HG03354 (cell line): ENCODE data around the gene GAL3ST3.
A peak's percentile ranks its signal among the peaks of the same experiment; 100 is the strongest.
"Not testable (repeated sequence)": the region's sequence is repeated elsewhere in the genome, so short reads cannot be mapped to it uniquely, and the experiment has no call there.

Experiments used
- ATAC-seq: cut with Tn5 transposase; IDR thresholded peaks from one replicate; pipeline ENCODE4 v1.9.1; 2021; ENCODE audit warnings: mild to moderate bottlenecking; ENCODE audit not compliant: unreplicated experiment, poor library complexity, severe bottlenecking

The GAL3ST3 gene

DNA sequence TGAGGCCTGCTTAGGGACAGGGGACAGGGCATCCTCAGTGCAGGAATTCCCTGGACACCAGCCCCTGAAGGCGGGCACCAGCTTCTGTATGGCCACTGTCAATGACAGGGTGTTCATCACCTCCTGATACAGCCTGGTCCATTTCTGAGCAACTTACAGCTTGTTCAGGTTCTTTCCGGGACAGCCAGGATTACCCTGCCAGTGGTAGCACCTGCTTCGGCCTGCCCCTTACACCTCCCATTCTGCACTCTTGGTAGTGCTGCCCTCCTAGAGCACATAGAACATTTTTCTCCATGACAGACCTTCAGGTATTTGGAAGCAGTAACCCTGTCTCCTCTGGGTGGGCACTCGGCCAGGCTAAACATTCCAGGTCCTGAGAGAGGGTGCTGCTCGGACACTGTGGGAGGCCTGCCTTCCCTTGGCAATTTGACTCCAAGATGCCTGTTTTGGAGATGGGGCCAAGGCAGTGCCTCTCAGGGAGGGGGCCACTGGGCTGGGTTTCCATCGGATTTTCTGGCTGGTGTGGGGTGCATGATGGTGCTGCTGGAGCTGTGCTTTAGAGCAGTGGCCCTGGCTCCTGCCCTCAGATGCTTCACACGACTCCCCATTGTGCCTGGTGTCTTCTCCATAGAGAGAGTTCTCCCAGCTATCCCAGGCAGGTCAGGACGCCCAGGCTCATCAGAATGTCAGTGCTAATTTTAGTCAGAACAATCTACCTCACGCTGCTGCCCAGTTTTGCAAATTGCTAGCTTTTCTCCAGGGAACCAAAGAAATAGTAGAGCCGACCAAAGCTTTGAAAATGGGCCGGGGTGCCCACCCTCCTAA, 1.2 kb downstream of the GAL3ST3 start:
- ATAC-seq, result no peak

GRCh38 chr11:66046901-66047300, 2.1 kb downstream of the GAL3ST3 start:
- no peak for ATAC-seq

- peak; percentile 74 for ATAC-seq
Observed at GRCh38 chr11:66045177-66045639, 3.8 kb downstream of the GAL3ST3 start.

DNA sequence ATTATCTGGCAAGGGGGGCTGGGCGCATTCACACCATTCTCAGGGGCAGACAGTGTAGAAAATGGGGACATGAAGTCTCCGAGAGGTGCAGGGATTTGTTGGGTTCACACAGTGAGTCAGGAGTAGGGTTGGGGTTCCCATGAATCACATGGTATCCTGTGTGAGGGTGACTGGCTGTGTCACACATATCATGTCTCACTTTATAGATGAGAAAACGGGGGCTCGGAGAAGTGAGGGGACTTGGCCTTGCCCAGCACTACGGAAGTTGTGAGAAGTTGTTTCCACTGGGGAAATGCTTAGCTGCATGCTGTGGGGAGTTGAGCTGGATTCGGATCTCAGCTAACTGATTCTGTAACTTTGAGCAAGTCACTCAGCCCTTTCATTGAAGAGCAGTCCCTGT, 4.2 kb downstream of the GAL3ST3 start:
- ATAC-seq, result no peak

- ATAC-seq, result no peak
Observed at GRCh38 chr11:66042996-66043906, 5.7 kb downstream of the GAL3ST3 start.

DNA sequence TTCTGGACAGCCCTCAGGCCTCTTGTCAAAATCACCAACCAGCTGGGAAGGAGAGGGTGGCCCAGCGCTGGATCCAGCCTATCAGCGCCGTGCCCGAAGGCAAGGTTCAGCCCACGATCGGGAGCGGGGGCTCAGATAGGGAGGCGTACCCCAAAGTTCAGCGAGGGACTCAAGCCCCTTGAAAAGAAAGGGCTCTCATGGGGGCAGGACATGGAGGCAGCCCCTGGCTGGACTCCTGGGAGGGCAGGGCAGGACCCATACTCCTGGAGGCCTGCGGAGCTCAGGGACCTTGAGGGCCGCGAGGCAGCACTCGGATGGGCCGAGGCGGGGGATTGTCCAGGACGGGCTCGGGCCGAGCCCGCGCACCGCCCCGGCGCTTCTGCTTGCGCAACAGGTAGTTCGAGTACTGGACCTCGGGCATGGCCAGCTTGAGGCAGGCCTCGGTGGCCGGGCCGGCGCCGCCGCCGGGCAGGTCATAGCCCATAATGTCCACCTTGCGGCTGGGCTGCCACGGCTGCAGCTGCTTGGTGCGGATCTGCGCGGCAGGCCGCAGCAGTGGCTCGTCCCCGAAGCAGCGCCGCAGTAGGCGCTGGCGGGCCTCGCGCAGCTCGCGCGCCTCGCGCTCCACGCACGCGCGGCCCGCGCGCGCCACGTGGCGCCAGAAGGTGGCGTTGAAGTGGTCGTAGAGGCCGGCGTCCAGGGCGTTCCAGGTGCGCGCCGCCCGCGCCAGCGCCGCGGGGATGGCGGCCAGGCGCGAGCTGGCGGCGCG, 6.5 kb downstream of the GAL3ST3 start:
- no peak for ATAC-seq

GRCh38 chr11:66039765-66040164, 9.2 kb downstream of the GAL3ST3 start:
- no peak for ATAC-seq

DNA sequence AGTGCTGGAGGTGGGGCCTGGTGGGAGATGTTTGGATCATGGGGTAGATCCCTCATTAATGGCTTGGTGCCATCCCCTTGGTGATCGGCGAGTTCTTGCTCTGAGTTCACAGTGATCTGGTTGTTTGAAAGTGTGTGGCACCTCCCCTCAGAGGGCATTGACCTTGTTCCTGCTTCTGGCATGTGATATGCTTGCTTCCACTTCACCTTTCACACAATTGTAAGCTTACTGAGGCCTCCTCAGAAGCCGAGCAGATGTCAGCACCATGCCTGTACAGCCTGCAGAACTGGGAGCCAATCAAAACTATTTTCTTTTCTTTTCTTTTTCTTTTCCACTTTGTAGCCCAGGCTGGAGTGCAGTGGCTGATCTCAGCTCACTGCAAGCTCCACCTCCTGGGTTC, 11.6 kb downstream of the GAL3ST3 start:
- ATAC-seq, result no peak

DNA sequence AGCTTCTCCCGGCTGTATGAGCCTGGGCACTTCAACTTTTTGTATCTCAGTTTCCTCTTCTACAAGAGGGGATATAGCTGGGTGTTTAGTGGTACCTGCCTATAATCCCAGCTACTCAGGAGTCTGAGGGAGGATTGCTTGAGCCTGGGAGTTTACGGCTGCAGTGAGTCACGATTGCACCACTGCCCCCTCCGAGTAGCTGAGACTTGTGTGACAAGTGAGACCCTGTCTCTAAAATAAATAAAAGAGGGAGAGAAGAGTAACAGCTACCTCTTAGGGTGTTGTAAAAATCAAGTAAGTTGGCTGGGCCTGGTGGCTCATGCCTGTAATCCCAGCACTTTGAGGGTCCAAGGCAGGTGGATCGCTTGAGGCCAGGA, 12.6 kb downstream of the GAL3ST3 start:
- no peak for ATAC-seq

- no peak for ATAC-seq
Observed at GRCh38 chr11:66035653-66036333, 13.2 kb downstream of the GAL3ST3 start.

DNA sequence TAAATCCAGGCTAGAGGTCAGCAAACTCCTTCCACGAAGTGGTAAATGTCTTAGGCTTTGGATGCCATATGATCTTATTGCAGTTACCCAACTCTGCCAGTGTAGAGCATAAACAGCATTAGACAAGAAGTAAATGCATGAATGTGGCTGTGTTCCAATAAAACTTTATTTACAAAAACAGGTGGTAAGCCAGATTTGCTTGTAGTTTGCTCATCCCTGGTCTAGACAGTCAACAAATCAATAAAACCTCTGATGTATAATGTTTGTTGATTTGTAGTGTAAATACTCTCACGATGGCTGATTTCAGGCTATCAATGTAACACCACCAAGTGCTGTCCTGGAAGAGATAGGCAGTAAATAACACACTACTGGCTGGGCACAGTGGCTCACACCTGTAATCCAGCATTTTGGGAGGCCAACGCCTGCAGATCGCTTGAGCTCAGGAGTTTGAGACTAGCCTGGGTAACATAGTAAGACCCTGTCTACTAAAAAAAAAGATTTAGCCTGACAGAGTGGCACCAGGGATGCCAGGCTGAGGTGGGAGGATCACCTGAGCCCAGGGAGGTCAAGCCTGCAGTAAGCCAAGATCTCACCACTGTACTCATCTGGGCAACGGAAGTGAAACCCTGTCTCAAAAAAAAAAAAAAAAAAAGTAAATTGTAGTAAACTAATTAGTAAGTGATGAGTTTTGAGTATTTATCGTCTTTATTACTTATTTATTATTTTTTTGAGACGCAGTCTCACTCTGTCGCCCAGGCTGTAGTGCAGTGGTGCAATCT, 15.8 kb downstream of the GAL3ST3 start:
- ATAC-seq, result no peak

DNA sequence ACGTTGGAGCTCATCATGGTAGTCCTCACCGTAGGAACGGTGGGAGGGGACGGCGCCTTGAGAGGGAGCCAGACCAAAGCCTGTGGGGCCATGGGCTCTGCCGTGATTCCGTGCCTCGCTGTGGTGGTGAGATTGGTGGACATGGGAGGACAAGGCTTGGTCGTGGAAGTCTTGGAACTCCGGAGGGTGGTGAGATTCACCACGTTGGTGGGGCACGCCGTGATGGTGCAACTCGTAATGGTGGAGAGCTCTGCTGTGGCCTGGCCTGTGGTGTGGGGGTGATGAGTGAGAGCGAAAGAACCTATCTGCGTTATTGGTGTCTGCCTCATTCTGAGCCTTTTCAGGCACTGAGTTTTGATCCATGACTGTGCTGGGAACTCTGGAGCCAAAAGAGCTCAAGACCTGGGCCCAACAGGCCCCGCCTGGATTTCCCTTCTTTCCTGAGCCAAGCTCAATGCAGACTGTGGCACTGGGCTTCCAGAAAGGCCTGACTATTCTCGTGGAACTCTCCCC, 22.9 kb downstream of the GAL3ST3 start, which contains the start of gene CATSPER1:
Gene CATSPER1, minus strand, starts transcription at position 463 of the 513 bp plus-strand sequence. Its CDS starts 100 bp downstream, at position 363.
- no peak for ATAC-seq

DNA sequence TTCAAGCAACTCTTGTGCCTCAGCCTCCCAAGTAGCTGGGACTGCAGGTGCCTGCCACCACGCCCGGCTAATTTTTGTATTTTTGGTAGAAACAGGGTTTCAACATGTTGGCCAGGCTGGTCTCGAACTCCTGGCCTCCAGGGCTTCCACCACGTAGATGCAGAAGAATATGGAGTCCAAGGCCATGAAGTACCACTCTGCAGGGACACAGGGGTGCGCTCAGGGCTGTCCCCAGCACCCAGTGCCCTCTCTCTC, 25.8 kb downstream of the GAL3ST3 start:
- not testable (repeated sequence) for ATAC-seq

DNA sequence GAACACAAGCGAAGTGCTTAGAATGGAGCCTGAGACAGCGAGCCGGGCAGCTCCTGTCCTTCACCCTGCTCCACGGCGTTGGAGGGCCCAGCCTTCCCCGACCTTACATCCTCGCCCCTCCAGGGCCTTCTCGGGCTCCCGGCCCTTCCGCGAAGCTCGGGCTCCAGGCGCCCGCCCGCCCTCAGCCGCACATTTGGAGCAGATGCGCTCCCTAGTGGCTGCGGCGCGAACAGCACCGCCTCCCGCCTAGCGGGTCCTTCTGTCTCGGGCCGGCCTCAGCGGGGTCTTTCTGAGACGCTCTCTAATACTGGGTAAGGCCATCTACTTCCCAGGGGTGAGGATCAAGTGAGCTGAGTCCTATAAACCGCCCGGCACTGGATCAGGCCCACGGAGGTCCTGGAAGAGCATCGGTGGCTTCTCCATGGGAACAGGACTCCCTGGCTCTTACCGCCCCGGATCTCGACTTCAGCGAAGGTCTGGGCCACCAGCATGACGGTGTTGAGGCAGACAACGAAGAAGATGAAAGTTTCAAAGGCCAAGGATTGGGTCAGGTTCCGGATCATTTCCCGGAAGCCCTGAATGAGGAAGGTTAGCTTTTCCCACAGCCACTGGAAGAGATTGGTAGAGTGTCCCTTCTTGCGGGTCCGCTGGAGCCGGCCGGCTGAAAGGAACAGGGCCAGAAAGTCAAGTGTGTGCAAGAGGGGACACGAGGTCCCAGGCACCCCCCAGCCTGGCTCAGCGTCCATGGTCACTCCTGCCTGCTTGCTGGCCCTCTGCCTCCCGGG, 26.4 kb downstream of the GAL3ST3 start:
- peak; percentile 51 for ATAC-seq

GRCh38 chr11:66020618-66021357, 28.2 kb downstream of the GAL3ST3 start:
- no peak for ATAC-seq

DNA sequence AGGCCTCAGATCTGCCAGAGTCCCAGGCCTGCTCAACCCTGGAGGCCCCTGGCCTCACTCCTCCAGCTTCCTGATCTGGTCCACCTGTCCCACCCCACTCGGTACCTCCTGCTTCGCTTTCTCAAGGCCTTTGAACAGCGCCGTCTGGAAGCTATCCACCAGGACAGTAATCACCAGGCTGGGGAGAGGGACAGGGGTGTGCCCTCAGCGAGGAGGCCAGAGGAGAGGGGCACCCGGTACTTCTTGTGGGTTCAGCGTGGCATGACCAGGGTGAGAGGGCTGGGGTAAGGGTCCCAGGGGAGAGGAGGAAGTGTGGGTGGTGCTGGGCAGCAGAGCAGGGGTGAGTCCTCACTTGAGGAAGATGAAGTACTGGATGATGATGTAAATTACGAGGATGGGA, 28.7 kb downstream of the GAL3ST3 start:
- no peak for ATAC-seq

DNA sequence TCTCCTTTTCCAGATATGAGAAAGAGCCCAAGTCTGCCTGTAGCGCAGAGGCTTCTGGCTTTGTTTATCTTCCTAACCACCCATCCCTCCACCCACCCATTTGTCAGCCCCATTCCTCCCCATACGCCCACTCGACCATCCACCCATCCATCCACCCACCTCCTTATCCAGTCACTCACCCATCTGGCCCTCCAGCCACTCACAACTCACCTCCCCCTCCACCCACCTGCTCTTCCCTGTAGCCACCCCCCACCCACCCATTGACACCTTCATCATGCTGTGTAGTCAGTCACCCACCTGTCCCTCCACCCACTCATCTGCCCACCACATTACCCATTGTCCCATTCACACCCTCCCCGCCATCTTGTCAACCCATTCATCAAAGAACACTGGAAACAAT, 31.6 kb downstream of the GAL3ST3 start:
- no peak for ATAC-seq
